Measurements from ENCODE around the gene SPPL2B. TPM values are rescaled to one million over a fixed set of nuclear protein-coding genes. Genes with fewer than 3 reads are reported as not detected.

Gene SPPL2B
- polyA plus RNA-seq, 1 donor from 2014 or later, result 68.7 TPM

- no peaks in the 10 kb centered on the region for H4K20me1 ChIP-seq (ENCODE audit: insufficient read depth)
- no peak overlapping the region for H3K9ac ChIP-seq (ENCODE audit: low read length)
- no peak overlapping the region for H3K4me2 ChIP-seq (ENCODE audit: low read length)
- no peaks in the 10 kb centered on the region for H3F3A ChIP-seq (ENCODE audit: insufficient read depth, low read length, poor library complexity, severe bottlenecking)
- no peaks in the 10 kb centered on the region for H3K79me2 ChIP-seq (replicated peaks; ENCODE audit: insufficient read depth, low read length)
- H3K27me3 ChIP-seq (ENCODE audit: insufficient read depth, low read depth, low read length), result peaks cover 8% of the 10 kb centered on the region
- TF ChIP-seq POLR2AphosphoS5 (IDR thresholded peaks at IDR 0.05), result no peak
- no peak for TF ChIP-seq TAF1 (IDR thresholded peaks at IDR 0.05; ENCODE audit: low read depth)
- TF ChIP-seq, protein P1, sequence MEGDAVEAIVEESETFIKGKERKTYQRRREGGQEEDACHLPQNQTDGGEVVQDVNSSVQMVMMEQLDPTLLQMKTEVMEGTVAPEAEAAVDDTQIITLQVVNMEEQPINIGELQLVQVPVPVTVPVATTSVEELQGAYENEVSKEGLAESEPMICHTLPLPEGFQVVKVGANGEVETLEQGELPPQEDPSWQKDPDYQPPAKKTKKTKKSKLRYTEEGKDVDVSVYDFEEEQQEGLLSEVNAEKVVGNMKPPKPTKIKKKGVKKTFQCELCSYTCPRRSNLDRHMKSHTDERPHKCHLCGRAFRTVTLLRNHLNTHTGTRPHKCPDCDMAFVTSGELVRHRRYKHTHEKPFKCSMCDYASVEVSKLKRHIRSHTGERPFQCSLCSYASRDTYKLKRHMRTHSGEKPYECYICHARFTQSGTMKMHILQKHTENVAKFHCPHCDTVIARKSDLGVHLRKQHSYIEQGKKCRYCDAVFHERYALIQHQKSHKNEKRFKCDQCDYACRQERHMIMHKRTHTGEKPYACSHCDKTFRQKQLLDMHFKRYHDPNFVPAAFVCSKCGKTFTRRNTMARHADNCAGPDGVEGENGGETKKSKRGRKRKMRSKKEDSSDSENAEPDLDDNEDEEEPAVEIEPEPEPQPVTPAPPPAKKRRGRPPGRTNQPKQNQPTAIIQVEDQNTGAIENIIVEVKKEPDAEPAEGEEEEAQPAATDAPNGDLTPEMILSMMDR (IDR thresholded peaks at IDR 0.05; ENCODE audit: poor library complexity, severe bottlenecking), result no peak
- TF ChIP-seq SMC3 (conservative IDR thresholded peaks at IDR 0.05; ENCODE audit: poor library complexity), result no peak
- no peak for TF ChIP-seq RAD21 (conservative IDR thresholded peaks at IDR 0.05)
- no peak for TF ChIP-seq MXI1 (conservative IDR thresholded peaks at IDR 0.05; ENCODE audit: poor library complexity, severe bottlenecking)
- TF ChIP-seq REST (IDR thresholded peaks at IDR 0.05; ENCODE audit: borderline replicate concordance), result no peak
- no peak for TF ChIP-seq EZH2 (IDR thresholded peaks at IDR 0.05; ENCODE audit: borderline replicate concordance, insufficient read depth, low read length, poor library complexity, severe bottlenecking)
- no peak for TF ChIP-seq EP300 (conservative IDR thresholded peaks at IDR 0.05; ENCODE audit: poor library complexity, severe bottlenecking)
- H3K9me3 ChIP-seq (ENCODE audit: low read length), result no peaks in the 10 kb centered on the region
- no peak overlapping the region for H3K27ac ChIP-seq (ENCODE audit: low read length)
- no peak overlapping the region for H3K4me3 ChIP-seq (ENCODE audit: low read length)
- no peak overlapping the region for H2AFZ ChIP-seq (ENCODE audit: low read depth, low read length)
- no peaks in the 10 kb centered on the region for H3K9me2 ChIP-seq (ENCODE audit: insufficient read depth, low read length)
- no peaks in the 10 kb centered on the region for H3K36me3 ChIP-seq (ENCODE audit: insufficient read depth, low read length)
Observed at GRCh38 chr19:2302319-2303210, 25.9 kb upstream of the SPPL2B start.

DNA sequence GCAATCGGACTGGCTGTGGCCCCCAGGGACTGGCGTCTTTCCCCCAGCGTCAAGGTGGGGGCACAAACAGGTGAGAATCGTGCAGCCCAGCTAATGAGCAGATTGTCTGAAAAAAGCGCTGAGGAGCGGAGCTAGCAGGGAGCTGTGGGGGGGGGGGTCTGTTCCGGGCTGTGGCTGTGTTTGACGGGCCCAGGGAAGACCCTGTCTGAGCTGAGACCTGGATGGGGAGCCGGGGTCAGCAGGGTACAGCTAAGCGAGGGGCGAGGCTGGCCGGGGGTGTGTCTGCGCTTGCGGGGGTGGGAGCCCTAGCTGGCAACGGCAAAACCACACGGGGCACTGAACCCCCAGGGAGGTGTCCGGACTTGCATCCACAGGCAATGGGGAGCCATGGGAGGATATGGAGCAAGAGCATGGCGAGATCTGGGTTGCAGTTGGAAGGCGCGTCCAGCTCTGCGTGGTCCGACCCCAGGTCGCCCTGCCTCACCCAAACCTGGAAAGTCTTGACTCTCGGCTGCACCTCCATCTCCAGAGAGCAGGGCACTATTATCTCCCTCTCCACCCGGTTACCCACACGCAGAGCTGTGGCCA is 25.2 kb upstream of the SPPL2B start:
- Histone ChIP-seq H3K36me3 (ENCODE audit: insufficient read depth, low read length) (no peaks in the 10 kb centered on the region), H3K9ac (ENCODE audit: low read length) (no peak overlapping the region), H3K27me3 (ENCODE audit: insufficient read depth, low read depth, low read length) (peaks cover 12% of the 10 kb centered on the region), H3F3A (ENCODE audit: insufficient read depth, low read length, poor library complexity, severe bottlenecking) (no peaks in the 10 kb centered on the region), H4K20me1 (ENCODE audit: insufficient read depth) (no peaks in the 10 kb centered on the region), H2AFZ (ENCODE audit: low read depth, low read length) (no peak overlapping the region), H3K9me2 (ENCODE audit: insufficient read depth, low read length) (no peaks in the 10 kb centered on the region), H3K79me2 (replicated peaks; ENCODE audit: insufficient read depth, low read length) (no peaks in the 10 kb centered on the region), H3K9me3 (ENCODE audit: low read length) (no peaks in the 10 kb centered on the region), H3K4me3 (ENCODE audit: low read length) (no peak overlapping the region), H3K27ac (ENCODE audit: low read length) (no peak overlapping the region), H3K4me2 (ENCODE audit: low read length) (no peak overlapping the region)
- TF ChIP-seq TAF1 (IDR thresholded peaks at IDR 0.05; ENCODE audit: low read depth) (no peak), REST (IDR thresholded peaks at IDR 0.05; ENCODE audit: borderline replicate concordance) (no peak), POLR2AphosphoS5 (IDR thresholded peaks at IDR 0.05) (no peak), RAD21 (conservative IDR thresholded peaks at IDR 0.05) (no peak)
